Activated CD8-positive, alpha-beta memory T cell treated with anti-CD3 and anti-CD28 coated beads, Interleukin-2, amount 50 U/mL, for 24 hours (primary cell): Measurements from ENCODE around the gene CAMTA1.
"Not testable (repeated sequence)": the region's sequence is repeated elsewhere in the genome, so short reads cannot be mapped to it uniquely, and the experiment has no call there.

Experiments used
- DNase-seq: peaks from one replicate; pipeline ENCODE4 v3.0.0-alpha.2; 2020; ENCODE audit errors: extremely low read depth

Gene CAMTA1

DNA sequence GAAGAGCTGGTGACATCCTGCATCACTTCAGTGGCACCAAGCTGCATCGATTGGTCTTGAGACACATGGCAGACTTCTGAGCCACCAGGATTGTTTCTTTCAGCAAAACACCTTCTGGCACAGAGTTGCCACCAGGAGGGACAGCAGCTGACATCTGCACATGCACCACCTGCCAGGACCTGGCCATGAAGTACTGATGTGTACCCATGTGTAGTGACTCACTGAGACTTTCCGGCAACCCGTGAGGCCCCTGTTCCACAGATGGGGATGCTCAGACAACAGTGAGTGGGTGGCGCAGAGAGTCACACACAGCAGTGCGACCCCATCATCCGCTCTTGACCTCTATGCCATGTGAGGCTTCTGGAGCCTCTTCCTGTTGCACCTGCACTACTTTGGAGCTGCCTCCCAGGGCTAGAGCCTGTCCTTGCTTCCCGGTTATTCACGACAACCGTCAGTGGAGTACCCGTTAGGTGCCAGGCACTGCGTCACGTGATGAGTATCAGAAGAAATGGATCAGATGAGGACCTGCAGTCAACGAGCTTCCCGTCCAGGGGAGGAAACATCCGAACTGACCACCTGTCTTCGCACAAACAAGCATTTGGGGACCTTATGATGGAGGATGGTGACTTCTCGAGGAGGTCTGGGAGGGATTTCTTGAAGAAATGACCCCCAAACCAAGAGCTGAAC, 905.4 kb downstream of the CAMTA1 start:
- DNase-seq = no peak

DNA sequence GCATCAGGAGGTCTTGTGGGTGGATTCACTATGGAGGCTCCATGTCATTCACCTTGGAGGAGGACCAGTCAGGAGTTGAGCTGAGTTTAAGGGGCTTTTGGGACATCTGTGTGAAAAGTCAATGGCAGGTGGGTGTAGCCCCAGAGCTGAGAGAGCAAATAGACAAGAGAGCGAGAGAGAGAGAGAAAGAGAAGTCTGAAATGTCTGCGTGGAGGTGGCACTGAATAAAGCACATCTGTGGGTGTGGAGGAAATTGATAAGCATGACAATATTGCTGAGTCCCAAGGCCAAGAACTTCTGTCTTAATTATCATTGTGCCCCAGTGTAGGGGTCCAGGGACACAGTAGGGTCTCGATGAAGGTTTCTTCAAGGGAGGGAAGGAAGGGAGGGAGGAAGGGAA, 906.3 kb downstream of the CAMTA1 start:
- DNase-seq = no peak

DNA sequence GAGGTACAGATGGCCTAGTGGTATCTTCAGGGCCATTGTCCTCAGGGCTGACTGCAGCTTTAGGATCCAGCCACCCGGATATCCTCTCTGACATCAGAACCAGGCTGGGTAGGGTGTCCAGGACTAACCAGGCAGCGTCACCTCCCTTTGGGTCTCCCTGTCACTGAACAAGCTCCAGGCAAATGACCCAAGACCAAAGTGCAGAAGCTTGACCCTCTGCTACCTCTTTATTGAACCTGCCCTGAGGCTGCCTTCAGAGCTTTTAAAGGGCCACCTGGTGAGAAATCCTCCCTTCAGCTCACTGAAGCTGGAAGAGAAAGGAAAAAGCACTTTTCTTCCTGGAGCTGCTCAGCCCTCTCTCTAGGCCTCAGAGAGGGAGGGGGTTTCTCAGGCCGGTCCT, 906.8 kb downstream of the CAMTA1 start:
- DNase-seq = no peak

DNA sequence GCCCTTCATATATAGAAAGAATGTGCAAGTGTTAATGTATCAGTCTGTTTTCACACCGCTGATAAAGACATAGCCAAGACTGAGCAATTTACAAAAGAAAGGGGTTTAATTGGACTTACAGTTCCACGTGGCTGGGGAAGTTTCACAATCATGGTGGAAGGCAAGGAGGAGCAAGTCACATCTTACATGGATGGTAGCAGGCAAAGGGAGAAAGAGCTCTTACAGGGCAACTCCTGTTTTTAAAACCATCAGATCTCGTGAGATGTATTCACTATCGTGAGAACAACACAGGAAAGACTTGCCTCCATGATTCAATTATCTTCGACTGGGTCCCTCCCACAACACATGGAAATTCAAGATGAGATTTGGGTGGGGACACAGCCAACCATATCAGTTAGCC, 907.8 kb downstream of the CAMTA1 start:
- DNase-seq = not testable (repeated sequence)

DNA sequence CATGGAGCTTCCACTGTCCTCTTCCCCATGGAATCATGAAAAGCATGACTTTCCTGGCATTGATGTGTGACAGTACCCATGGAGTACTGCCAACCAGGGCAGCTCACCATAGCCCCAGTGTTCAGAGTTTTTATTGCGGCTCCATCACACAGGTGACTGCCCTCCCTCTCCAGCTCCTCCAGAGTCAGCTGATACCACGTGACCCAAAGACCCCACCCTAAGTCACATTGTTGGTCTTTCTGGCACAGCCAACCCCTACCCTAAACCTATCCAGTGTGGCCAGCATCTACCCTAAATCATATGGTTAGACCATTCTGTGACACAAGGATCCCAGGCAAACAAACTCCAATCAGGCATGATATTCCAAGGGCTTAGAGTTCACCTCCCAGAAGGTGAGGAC, 908.4 kb downstream of the CAMTA1 start:
- DNase-seq = no peak

DNA sequence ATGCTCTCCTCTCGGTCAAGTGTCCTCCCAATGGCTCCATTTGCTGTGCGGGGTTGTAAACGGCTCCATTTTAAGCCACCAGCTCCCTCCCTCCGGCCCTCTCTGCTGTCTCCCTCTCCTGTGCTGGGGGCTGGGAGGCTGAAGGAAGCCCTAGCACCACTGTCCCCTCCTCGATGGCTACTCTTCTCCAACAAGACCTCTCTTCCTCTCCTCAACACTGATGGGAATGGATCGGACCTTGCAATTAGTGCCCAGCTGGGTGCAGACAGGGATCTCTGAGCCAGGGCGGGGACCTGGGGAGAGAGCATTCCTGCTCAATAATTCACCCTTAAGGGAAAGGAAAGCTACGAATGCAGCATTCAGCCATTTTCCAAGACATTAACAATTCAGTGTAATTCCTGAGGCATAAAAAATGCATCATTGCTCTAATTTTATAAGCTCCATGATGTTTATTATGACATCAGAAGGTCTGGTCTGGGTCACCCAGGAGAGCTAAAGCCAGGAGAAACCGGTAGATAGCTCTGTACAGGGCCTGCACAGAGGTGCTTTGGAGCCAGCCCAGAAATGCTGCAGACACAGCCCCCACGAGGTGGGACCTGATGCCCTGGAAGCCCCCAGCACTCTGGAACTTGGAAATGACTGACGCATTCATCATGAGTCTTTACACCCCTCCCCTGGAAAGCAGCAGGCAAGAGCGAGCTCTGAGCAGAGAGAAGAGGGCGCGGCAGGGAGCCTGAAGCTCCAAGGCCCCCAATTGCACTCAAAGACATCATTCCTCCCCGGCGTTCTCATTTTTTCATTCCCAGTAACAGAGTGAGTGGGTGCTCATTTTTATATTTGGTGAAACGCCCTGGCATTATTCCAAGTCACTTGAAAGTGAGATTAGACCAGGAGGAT, 909.6 kb downstream of the CAMTA1 start:
- DNase-seq = no peak

DNA sequence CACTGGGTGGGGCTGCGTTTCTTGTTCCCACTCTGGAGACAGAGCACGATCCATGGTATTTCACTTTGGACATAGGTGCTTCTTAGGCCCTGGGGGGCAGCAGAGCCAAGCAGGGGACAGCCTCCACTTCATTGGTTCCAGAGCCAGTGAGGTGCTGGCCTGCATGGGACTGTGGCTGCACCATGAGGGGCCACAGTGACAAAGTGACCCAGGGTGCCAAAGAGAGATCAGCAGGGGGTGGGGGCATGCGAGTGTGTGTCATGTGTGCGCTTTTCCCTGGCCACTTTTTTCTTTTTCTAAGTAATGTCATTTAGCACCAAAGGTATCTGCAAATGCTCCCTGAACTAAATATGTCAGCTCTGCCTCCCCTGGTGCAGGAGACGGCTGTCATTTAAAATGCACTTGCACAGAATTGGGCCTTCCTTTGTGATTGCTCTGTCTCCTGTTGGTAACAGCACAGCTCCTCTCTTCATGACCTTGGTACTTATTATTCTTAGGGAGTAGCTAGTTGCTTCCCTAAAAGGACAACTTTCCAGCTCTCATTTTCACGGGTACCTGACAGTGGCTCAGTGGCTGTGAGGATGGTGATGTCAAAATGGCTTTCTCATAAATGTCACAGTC, 910.4 kb downstream of the CAMTA1 start:
- no peak for DNase-seq

DNA sequence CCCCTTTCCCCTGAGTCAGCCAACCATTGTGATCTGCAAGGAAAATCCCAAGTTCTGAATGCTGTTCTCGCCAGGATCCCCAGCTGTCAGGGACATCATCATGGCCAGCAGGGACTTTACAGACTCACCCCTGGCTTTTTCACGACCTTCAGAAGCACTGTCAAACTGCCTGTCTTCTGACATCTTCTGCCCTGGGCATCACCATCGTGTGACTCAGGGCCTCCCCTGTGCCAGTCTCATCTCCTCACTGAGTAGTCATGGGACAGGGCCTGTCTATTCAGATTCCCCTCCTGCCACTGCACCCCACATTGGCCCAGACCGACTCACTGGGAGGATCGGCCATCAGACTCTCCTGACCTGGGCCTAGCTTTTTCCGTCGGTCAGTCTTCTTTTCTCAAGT, 913.4 kb downstream of the CAMTA1 start:
- DNase-seq = no peak

DNA sequence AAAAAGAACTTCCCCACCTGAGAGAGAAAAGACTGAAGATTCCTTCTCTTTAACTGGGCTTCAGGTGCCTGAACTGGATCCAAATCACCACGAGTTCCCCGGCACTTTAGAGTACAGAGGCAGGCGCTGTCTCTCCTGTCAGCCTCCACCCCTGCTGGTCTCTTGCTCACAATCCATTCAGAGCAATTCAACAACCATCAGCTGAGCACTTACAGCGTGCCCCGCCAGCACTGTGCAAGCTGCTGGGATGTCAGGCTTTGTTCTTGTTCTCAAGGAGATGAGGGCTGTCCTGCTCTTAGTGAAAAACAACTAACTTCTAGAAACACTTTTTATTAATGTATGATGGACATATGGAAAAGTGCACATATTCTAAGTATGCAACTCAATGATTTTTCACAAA, 917.1 kb downstream of the CAMTA1 start:
- no peak for DNase-seq

DNA sequence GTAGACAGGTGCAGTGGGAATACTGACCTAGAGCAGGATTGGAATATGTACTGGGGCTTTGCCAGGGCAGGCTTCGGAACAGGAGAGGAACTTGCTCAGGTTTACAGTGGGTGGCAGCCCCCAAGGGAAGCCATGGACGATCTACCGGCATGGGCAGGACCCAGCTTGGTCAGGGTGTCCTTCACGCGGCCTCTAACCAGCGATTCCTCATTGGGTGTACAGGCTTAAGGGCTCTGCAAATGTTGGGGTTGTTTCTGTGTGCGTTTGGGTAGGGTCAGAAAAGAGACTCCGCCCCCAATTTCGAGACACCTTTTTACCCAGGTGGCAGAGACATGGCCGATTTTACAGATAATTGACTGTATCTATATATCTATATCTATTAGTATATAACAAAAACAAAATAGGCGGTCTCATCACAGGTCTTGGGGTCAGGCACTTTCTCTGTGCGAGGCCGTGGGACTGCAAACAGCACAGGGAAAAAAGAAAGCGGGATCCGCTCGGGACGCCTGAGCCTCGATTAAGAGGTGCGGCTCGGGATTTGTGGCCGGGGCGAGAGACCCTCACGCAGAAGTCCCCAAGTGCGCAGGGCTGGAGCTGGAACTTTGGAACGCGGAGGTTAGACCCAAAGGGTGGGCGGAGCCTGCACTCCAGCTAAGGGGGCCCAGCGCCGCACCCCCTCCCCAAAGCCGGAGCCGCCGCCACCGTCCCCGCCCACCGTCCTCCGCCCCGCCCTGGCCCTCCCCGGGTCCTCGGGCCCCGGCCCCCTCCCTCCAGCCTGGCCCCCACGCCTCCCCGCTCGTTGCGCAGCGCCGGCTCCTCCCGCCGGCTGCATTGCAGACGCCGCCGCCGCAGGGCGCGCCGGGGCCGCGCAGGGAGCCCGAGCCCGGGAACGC, 918.3 kb downstream of the CAMTA1 start:
- DNase-seq = no peak

DNA sequence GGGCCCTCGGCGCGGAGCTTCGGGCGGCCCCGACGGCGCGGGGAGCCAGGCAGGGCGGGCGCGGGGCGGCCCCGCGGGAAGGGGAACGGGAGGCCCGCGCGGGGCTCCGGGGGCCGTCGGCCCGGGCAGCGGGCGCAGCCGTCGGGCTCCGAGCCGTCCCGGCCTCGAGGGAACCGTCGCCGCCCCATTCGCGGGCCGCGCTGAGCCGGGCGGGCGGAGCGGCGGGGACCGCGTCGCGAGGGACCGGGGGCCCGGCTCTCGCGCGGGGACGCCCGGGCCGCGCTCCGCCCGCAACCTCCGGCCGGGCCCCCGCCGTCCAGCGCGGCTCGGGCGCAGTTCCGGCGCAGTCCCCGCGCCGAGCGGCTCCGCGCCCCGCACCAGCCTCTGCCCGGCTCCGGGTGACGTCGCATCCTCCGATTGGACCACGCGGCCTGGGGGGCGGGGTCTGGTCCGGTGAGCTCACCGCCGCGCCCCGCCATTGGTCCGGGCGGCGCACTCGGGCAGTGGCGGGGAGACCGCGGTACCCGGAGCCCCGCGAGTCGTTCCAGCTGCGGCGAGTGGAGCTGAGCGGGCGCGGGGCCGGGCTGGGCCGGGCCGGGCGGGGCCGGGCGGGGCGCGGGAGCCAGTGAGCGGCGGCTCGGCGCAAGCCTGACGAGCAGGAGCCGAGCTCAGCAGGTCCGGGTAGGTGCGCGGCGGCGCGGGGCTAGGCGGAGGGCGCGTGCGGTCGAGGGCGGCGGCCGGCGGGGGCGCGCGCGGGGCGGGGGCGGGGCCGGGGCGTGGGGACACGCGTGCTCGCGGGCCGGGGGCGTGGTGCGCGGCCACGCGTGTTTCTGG, 919.2 kb downstream of the CAMTA1 start:
- DNase-seq = peak; percentile 70

DNA sequence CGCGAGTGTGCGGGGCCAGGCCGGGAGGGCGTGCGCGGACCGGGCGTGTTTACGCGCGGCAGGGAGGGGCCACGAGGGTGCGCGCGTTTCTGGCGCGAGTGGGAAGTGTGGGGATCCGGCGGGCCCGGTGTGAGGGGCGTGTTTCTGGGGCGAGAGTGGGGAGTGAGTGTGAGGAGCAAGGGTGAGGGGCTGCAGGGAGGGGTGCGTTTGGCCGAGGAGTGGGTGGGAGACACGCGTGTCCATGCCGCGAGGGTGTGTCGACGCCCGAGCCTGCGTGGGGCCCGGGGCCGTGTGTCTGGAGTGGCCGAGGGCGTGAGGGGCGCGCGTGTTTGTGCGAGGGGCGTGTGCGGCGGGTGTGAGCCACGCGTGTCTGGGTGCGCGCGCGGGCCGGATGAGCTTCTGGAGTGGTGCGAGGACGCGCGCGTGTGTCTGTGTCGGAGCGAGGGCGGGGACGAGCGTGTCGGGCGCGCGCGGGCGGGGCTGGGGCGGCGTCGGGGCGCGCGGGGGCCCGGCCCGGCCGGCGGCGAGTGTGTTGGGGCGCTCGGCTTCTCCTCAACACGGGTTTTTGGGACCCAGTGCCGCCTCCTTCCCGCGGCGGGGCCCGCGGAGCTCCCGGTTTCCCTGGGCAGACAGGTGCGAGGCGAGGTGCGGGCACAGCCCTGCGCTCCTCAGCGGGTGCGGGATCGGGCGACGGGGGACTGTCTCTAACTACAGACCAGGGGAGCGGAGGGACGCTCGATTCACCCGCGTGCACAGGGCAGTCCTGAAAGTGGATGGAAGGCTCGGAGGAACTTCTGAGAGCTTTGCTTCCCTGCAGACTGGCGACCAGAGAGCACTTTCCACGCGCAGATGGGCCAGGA, 920.0 kb downstream of the CAMTA1 start:
- no peak for DNase-seq

DNA sequence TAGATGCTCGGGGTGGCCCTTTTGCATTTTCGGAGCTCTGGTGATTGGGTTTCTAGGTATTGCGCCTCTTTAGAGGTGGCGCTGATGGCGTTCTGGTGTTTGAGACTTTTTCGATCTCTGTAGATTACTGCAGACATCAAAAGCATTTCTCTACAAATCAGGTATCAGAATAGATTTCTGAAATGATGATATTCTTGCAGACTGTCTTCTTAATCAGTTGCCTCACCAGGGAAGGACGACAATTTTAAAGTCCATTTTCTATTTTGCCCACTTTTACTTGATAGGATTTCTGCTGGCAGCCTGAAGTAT, 920.6 kb downstream of the CAMTA1 start:
- DNase-seq = no peak

DNA sequence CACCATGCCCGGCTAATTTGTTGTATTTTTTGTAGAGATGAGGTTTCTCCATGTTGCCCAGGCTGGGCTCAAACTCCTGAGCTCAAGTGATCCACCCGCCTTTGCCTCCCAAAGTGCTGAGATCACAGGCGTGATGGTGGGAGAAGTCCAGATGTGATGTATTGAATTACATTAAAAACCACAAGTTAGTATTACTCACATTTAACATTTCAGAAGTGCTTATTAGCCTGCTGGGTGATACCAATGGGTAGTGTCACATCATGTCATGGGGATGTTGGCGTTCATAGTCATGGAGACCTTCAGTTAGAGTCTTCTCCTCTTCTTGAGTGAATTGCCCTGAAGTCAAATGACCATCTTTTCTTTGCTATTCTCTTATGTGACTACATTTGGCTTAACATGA, 922.3 kb downstream of the CAMTA1 start:
- no peak for DNase-seq

DNA sequence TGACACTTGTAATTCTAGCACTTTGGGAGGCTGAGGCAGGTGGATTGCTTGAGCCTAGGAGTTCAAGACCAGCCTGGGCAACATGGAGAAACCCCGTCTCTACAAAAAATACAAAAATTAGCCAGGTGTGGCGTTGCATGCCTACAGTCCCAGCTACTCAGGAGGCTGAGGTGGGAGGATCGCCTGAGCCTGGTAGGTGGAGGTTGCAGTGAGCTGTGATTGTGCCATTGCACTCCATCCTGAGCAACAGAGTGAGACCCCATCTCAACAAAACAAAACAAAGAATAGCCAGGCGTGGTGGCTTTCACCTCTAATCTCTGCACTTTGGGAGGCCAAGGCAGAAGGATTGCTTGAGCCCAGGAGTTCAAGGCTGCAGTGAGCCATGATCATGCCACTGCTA, 922.8 kb downstream of the CAMTA1 start:
- DNase-seq = not testable (repeated sequence)

DNA sequence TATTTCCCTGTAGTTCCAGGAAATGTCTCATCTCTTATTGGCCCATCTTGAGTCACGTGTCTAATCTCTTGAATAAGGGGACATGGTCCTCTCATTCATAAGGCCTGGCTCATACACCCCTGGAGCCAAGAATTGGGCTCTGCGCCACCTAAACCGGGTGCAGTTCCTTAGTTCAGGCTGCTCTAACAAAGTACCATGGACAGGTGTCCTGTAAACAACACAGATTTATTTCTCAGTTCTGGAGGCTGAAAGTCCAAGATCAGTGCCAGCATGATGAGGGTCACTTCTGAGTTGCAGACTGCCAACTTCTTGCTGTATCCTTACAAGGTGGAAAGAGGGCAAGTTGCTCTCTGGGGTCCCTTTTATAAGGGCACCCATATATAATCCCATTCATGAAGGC, 925.6 kb downstream of the CAMTA1 start:
- no peak for DNase-seq

DNA sequence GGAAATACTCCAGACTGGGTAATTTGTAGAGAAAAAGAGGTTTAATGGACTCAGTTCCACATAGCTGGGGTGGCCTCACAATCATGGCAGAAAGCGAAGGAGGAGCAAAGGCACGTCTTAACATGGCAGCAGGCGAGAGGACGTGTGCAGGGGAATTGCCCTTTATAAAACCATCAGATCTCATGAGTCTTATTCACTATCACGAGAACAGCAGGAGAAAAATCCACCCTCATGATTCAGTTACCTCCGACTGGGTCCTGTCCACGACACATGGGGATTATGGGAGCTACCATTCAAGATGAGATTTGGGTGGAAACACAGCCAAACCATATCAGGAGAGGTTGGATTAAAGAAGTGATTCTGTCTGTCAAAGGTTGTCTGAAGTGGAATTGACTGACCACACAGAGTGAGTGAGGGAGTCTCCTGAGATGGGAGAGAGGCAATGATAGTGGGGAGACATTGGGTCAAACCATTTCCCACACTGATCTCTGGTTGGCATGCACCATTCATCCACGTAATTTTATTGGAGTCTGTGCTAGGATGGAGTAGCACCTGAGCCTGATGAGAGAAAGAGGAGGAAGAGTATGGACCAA, 927.6 kb downstream of the CAMTA1 start:
- DNase-seq = no peak

DNA sequence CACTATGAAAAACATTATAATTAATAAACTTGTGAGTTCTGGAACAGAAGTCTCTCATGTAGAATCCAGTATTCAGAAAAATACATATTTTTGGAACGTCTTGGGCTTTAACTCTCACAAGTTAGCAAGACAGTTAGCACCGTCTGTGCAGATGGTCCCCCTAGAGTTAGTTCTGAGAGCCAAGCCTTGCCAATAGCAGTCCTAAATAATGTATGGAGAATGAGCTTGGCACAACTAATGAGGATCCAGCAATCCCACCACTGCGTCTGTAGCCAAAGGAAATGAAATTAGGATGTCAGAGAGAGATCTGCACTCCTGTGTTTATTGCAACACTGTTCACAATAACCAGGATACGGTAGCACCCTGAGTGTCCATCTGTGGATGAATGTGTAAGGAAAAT, 931.3 kb downstream of the CAMTA1 start:
- no peak for DNase-seq

DNA sequence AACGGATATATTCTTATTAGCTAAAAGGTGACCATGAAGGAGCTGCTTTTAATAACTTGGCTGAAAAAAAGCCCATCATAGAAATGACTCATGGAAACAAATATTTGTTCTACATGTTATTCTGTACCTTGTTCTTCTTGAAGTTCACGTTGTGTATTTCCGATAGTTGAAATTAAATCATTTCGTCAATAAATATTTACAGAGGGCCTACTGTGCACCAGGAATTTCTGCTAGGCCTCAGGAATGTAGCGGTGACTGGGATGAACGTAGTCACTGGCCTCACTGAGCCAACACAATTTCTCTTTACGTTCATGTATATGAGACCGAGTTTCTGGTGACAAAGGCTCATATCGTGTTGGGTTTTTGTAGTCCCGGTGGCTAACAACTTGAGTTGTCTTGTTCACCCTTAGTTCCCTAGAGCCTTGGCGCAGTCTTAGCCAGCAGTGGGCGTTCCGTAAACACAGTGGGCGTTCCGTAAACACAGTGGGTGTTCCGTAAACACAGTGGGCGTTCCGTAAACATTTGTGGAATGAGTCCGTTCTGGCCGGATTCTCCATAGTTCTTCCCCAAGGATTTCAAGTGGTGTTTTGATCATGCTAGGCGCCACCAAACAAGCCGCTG, 932.6 kb downstream of the CAMTA1 start:
- no peak for DNase-seq
